GM18508 (cell line): ENCODE data around the gene LCP1.

Experiments used
- ATAC-seq: cut with Tn5 transposase; IDR thresholded peaks from one replicate; pipeline ENCODE4 v1.9.1; 2021; ENCODE audit warnings: moderate number of reproducible peaks; ENCODE audit not compliant: insufficient read depth, unreplicated experiment

The LCP1 gene

DNA sequence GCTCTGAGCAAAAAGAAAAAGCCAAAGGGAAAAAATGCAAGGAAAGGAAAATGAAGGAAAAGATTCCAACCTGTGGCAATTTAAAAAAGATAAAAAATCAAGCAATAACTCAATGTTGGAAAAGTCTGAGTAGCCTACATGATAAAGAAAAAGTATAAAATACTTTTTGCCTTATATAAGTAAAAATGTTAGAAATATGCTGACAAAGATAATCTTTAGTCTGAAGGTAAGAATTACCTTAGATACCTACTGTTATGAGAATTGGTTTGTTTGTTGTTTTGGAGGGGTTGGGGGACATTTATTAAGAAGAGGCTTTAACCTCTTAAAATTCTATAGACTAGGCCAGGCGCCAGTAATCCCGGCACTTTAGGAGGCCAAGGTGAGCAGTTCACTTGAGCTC lies 47.5 kb downstream of the LCP1 start:
- no peak for ATAC-seq

DNA sequence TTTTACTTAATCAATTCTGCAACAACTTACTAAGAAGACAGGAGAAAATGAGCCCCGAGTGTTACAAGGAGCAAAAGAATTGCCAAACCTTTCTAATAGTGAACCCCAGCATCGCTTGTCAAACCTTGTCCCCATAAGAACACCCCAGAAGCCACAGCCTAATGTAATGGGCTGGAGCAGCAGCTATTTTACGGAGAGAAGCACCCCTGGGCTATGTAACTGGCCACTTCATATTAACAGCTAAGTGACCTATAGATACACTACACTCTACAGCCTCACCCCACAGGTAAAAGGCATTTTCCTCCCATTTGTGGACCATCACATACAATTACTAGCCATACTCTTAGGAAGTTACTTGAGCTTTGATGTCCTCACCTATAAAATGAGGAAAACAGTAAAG lies 49.9 kb downstream of the LCP1 start:
- ATAC-seq, result no peak

DNA sequence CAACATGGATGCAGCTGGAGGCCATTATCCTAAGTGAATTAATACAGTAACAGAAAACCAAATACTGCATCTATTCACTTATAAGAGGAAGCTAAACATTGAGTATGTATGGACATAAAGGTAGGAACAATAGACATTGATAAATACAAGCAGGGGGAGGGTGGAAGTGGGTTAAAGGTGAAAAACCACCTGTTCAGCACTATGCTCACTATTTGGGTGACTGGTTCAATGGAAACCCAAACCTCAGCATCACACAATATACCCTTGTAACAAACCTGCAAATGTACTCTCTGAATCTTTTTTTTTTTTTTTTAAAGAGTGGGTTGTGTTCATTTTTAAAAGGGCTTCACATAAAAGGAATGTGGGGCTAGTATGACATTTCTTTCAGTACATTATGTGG lies 50.3 kb downstream of the LCP1 start:
- no peak for ATAC-seq

DNA sequence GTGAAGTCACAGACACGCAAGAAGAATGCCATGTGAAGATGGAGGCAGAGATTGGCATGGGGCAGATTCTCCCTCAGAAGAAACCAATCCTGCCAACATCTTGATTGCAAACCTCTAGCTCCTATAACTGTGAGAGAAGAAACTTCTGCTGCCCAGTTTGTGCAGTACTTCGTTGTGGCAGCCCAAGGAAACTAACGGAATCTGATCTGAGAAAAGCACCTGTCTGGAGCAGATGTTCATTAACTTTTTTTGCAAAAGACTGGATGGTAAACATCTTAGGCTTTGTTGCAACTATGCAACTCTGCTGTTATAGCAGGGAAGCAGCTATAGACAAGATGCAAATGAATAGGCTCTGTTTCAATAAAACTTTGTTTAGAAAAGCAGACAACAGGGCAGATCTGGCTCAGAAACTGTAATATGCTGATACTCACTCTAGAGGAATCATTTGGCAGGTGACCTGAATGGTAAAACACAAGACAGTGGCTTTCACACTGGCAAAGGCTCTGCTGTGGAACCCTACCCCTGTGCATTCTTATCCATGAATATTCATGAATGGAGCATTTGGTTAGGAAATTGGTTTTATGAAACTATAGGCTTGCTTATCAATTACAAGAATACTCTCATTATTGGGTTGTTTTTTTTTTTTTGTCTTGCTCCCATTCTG lies 51.9 kb downstream of the LCP1 start:
- ATAC-seq, result no peak

DNA sequence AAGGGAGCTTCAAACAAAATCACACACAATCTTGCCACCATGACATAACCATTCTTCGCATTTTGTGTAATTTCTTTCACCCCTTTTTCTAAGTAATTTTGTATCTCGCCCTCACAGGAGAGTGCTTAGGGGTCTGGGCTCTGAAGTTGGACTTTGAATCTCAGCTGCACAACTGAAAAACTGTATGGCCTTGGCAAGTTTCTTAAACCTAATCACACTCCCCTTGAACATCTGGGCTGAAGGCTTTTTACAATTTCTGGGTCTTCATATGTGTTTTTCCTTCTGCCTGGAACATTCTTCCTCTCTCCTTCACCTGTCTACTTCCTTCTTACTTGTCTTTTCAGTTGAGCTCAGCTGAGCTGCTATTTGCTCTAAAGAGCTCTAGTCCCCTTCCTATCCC lies 52.9 kb downstream of the LCP1 start:
- no peak for ATAC-seq

DNA sequence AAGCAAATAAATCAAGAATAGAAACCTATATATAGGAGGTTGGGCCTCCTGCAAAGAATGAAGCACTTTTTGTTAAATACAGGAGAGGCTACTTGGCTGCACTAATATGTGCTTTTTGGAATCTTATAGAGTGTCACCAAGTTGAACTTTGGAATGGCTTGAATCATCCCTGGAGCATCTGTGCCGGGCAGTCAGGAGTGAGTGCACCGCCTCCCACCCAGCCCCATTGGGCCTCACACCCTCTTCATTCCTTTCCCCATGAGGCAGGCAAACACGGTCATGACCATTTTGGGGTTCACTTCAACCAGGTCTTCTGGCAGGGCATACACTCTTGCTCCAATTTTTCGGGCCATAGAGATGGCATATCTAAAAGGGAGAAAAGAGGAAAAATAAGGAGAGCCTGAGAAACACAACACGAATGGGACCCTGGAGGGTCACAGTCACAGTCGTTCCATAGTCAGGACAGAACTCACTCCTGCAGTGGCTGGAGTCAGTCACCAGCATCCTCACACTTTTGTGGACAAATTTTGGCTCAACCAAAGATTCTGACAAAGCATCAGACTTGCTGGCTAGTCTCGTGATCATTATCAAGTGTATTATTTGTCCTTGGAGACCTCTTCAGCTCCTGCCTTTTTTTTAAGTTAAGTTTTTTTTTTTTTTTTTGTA lies 54.5 kb downstream of the LCP1 start:
- ATAC-seq, result no peak

DNA sequence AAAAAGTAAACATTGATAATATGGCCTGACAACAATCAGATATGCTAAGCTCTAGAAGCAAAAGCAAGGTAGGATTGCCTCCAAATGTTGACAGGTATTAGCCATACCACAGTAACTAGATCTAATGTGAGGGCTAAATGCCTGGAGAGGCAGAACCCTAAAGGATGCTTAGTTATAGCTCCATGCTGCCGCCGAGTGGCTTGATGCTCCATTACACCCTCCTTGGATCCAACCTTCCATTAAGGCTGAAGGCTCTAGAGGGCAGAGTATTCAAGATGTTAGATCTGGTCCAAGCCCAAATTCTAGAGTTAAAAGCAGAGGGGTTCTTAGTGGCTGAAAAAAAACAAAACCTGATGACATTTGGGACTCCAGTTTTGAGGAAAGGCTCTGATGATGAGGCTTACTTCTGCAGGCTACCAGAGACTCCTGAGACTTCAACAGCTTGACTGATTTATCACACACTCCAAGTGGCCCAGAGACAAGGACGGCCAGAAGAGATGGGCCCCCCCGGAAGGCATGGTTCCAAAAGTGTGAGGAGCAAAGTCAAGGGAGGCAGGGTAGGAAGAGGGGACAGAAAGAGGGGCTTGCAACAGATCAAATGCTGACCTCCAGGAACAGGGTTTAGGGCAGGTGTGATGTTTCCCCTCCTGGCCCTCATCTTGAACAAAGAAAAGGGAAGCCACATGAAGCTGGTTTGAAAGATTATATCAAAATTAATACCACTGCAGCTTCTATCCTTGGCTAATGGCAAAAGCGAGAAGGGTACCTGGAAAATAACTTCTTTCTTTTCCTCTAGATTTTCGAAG lies 55.2 kb downstream of the LCP1 start:
- ATAC-seq, result no peak

DNA sequence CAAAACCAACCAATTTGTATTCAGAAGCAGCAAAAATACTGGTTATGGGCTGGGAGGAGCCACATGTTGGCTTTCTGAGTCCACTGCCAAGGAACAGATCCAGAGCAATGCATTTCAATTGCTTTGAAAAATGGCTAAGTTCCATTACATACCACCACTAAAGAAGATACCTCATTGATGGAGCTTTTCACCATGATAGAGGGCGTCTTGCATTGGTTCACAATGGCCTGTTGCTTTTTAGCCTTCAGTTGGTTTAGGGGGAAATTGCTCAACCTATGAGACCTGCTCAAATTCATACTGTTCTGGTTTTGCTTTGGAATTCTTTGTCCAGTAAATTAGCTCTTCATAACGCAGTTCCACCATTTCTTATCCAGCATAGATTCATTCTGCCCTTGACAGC lies 55.9 kb downstream of the LCP1 start:
- ATAC-seq, result no peak

DNA sequence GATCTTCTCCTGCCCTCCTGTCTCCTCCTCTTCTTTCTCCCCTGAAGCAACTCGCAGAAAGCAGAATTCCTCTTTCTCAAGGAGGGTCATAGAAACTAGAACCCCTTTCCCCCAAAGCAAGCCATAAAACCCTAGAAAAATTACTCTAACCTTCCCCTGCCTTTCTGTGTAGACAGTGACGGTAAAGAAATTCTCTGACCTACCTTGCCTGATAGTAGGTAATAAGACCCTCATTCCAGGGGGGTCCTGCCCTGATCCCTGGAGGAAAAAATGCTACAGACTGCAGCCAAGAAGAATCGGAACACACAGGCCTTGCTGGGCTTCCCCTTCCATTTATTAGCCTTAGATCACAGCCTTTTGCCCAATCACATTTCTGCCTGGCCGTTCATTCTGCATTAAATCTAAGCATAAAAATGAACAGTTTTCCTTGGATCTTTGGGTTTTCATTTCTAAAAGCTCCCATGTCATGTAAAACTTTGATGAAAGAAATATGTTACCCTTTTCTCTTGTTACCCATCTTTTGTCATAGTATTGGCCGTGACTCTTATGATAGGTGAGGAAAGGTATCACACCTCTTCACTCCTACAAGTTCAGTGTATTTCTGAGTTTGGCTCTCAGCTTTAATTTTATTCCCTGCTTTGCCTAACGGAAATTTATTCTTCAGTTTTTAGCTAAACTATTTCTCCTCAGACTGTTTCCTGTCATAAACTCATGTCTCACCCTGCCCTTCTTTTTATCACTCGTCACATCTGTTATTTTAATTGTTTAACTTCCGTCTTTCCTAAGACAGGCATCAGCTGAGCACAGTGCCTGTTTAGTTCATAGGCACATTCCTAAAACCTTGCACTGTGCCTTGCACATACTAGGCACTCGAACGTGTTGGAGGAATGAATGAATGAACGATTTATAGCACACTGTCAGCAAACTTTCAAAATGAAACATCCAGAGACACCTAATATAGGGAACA lies 56.7 kb downstream of the LCP1 start:
- ATAC-seq, result no peak

DNA sequence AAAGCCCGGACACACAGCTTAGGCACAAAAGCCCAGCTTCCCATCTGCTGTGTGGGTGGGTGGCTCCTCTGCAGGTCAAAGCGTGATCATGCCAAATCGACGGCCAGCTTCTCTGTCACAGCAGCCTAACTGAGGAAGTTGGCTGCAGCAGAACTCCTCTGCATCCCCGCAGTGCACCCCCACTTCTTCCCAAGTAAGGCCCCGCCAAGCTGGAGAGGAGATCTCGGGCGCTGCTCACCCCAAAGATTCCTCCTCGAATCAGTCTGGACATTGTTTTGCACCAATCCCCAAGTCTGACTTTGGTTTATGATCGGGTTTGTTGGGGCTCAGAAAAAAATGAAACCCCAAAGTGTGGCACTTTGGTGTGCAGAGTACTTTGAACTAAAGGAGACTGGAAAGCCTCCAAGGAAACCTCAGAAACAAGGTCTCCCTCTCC lies 57.4 kb downstream of the LCP1 start:
- no peak for ATAC-seq

DNA sequence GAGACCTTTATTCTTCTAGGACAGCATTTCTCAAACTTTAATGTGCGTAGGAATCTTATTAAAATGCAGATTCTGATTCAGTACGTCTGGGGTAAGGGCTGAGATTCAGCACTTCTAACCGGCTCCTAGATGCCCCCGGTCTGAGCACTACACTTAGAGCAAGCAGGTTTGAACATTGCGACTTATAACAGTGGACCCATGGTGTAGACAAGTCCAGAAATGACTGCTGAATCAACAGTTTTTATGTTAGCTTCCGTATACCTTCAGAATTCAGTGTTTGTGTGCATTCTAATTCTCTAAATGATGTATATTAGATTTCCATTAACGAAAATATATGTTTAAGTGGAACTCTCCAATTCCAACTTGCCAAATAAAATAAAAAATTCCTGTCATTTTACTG lies 59.7 kb downstream of the LCP1 start:
- ATAC-seq, result no peak

DNA sequence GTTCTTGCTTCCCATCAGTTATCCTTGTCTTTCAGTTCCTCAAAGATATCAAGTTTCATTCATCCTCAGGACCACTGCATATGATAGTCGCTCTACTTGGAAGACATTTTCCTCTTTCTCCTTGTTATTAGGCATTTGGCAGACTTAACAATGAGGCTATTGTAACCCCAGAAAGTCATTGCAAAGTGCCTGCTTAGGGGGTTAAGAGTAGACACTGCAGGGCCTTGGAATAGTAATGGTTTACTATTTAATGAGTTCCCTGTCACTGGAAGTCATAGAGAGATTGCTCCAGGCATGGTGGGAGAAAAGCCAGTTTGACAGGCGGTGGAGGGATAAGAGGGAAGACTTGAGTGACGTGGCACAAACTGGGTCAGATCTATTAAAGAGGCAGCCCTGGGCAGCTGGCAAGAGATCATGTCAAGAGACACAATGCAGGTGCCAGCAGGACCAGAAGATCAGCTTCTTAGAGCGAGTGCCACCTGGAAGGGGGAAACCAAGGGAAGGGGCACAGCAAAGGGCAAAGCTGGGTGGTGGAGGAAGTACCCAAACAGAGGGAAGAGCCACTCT lies 60.3 kb downstream of the LCP1 start:
- ATAC-seq, result no peak

DNA sequence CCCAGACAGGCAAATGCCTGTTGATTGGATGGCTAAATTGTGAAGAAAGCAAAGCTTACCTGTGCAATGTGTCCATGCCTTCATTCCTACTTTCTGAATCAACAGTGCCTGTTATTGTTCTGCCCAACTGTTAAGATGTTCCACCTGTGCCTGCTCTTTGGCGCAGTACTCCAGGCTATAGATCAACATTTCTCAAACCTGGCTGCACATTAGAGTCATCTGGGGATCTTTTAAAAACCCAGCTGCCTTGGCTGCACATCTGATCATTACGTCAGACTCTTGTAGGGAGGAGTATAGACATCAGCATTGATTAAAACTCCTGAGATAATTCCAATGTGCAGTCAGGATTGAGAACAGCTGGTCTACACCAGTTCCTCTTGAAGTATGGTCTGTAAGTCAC lies 60.9 kb downstream of the LCP1 start:
- no peak for ATAC-seq

DNA sequence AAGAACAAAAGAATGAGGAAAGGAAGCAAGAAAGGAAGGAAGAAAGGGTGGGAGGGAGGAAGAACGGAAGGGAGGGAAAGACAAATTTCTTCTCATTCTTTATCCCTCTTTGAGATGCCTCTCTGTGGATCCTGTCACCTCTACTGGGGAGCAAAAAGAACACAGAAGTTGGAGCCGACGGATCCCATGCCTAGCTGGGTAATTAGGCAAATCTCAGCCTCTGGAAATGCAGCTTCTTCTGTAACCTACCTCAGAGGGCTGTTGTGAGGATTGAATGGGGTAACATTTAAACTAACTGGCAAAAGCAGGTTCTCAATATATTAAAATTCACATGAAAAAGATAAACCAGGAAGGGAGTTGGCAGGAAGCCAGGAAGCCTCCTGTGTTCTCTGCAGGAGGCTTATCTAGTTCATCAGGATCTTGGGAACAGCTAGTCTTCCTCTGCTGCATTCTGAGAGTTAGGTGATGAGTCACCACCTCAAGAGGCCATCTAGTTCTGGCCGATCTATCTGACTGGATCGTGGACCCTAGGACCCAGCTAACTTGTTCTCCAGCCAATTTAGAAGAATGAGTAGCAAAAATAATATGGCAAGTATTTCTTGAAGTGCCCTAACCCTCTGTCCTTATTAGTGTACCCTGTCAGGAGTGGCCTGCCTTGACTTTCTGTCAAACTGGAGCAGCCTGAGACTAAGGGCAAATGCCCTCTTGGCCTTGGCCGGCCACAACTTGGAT lies 61.9 kb downstream of the LCP1 start:
- no peak for ATAC-seq

DNA sequence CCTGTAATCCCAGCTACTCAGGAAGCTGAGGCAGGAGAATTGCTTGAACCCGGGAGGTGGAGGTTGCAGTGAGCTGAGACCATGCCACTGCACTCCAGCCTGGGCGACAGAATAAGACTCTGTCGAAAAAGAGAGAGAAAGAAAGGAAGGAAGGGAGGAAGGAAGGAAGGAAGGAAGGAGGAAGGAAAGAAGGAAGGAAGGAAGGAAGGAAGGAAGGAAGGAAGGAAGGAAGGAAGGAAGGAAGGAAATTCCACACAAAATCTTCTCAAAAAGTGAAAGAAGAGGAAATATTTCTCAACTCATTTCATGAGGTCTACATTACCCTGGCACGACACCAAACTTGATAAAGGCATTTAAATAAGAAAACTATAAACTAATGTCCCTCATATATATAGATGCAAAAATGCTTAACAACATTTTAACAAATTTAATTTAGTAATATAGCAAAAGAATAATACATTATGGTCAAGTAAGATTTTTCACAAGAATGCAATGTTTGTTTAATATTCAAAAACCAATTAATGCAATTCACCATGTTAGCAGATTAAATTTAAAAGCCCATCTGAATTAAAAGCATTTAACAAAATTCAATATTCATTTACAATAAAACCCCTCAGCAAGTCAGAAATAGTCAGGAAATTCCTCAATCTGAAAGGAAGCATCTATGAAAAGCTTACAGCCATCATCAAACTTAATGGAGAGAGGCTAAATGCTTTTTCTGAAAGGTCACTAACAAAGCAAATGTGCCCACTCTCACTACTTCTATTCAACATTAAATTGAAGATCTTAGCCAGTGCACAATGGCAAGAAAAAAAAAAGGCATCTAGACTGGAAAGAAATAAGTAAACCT lies 65.1 kb downstream of the LCP1 start:
- ATAC-seq, result no peak

DNA sequence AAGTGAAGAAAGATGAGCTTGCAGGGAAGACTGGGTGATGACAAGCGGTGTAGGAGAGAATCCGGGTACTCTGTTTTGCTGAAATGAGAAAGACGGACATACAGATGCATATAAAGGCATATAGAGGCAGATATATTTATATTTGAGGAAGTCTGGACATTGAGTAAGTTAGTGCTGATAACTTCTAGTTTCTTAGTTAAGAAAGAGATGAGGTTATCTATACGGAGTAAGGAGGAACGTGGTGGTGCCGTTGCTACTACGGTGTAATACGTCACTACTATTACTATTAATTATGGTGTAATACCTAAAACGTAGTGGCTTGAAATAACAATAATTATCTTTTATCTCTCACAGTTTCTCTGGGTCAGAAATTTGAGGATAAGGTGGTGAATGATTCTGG lies 67.4 kb downstream of the LCP1 start:
- ATAC-seq, result no peak

DNA sequence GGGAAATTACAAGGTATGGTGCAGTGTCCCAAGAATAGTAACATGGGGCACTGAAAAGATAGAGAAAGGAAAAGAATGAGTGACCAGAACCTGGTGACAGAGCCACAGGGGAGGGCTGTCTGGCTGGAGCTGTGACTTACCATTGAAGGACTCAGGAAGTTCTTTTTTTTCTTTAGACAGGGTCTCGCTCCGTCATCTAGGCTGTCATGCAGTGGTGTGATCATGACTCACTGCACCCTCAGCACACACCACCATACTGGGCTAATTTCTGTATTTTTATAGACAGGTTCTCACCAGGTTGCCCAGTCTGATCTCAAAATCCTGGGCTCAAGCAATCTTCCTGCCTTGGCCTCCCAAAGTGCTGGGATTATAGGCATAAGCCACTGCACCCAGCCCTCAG lies 68.4 kb downstream of the LCP1 start:
- no peak for ATAC-seq

DNA sequence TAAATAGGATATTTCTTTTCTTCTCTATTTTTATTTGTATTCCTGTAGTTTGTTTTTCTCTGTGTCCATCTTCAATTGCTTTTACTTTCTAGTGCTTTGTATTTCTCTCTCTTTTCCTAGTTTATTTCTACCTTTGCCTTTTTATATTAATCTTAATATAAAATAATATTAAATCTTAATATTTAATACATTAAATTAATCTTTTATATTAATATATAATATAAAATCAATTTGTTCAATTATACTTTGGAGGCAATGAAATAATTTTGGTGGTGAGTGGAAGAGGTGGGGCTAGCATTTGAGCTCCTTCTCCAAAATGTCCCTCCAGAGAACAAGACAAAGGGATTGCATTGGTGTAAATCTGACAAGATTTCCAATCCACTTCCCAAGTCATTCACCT lies 70.8 kb downstream of the LCP1 start:
- no peak for ATAC-seq

DNA sequence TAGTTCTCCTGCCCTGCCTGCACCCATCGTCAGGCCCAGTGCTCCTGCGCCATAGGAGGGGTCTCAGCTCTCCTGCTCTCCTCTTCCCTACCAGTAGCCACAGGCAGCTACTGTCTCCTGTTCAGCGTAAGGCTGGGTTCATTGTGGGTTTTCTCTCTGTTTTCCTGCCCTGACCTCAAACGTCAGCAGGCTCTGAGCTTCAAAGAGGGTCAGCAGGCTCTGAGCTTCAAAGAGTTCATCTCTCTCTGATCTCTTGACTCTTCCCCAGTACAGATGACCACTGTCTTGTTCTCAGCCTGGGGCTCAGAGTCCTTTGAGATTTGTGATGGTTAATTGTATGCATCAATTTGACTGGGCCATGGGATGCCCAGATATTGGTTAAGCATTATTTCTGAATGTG lies 72.5 kb downstream of the LCP1 start:
- no peak for ATAC-seq
